Stimulated activated CD8-positive, alpha-beta memory T cell treated with anti-CD3 and anti-CD28 coated beads, Interleukin-15, amount 100 ng/mL, for 1 hour (primary cell): ENCODE measurements around the gene OPN3.

Source experiments
- DNase-seq: peaks from one replicate; pipeline ENCODE4 v3.0.0-alpha.2; 2020; ENCODE audit warnings: low read depth

OPN3 gene

DNA sequence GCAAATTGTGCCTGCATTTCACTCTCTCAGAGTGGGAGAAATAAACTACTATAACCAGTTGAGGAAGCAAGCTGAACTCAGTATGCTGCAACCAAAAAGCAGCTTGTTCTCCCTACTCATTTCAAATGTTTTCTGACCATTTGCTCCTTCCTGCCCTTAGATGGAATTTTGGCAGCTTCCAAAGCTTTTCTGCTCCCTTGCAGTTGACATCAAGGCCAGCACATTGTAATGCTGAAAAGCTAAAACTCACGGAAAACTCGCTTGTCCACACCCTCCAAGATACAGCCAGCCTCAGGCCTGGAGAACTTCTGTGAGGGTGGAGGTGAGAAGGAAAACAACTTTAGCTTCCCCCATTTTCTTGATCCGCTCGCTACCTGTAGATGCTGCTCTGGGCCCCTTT is 5.0 kb upstream of the OPN3 start:
- DNase-seq: no peak

DNA sequence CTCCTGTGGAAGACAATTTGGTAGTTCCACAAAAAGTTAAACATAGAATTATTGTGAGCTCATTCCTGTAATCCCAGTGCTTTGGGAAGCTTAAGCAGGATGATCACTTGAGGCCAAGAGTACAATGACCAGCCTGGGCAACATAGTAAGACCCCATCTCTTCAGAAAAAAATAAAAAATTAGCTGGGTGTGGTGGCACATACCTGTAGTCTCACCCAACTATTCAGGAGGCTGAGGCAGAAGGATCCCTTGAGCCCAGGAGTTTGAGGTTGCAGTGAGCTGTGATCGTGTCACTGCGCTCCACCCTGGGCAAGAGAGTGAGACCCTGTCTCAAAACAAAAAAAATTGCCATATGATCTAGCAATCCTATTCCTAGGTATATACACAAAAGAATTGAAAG is 4.1 kb upstream of the OPN3 start:
- no peak for DNase-seq

DNA sequence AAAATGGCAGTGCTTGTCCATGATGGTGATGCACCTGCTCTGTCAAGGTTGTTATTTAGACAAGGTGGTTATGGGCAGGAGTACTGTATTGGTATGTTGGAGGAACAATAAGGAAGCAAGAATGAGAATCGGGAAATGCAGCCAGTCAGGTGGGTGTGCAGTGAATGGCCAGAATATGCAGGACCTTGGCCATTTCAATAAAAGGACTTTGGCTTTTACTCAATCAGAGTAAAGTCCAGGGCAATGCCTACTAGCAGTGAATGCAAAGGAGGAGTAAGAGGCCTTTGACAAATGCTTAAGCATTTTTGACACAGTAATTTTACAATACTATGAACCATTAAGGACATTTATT is 2.4 kb upstream of the OPN3 start:
- DNase-seq: no peak

DNA sequence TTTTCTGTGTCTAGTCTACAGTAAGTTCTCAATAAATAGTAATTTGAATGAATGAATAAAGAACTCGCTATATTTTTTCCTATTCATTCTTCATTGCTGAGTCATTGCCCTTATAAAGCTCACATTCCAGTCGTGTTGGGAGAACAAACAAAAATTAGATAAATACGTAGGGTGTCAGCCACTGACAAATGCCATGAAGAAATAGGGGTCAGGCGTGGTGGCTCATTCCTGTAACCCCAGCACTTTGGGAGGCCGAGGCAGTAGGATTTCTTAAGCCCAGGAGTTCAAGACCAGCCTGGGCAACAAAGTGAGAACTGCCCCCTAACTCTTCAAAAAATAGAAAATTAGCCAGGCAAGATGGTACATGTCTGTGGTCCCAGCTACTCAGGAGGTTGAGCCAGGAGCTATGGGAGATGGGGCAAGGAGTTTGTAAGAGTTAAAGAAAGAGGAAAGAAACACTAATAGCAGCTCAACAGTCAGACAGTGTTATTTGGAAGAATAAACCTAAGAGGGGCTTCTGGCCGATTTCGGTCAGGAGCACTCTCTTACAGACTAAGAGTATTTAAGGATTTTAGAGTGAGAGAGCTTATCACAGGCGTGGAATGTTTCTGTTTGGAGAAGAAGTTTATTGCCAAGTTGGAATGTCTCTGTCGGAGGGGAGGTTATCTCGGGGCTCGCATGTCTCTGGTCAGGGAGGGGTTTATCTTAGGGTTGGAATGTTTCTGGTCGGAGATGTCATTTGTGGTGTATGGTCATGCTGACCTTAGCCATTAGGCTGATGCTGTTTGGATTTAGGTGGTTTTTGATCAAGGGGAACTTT is 1.8 kb upstream of the OPN3 start:
- DNase-seq: no peak

DNA sequence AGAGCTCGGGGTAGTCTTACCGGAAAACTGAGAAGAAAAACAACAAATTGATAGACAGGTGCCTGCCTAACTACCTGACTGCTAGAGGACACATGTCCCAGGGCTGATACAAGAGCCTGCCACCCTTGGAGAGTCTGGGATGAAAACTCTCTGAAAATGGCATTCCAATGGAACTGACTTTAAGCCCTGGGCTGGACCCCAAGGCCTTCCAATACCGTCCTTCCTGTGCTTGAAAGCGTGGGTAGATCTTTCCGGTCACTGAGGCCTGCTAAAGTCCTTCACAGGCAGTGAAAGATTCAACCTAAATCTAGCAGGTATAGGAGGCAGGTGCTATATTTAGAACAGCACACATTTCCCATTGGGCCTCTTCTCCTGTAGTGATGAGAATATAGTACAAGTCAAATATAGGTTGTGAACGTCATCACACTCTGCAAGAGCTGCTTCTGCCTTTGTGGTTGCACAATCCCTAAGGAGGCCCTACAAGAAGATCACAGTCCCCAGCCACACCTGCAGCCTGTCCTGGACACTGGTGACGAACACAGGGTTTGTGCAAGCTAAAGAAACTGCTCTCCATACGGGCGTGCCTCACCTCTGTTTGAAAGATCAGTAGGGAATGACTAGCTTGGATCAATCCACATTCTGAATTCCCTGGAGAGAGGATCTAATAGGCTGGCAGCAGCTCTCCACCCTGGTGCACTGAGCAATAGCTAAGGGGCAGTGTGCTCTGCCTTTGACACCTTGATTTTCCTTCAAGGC is 876 bp upstream of the OPN3 start:
- DNase-seq: no peak

DNA sequence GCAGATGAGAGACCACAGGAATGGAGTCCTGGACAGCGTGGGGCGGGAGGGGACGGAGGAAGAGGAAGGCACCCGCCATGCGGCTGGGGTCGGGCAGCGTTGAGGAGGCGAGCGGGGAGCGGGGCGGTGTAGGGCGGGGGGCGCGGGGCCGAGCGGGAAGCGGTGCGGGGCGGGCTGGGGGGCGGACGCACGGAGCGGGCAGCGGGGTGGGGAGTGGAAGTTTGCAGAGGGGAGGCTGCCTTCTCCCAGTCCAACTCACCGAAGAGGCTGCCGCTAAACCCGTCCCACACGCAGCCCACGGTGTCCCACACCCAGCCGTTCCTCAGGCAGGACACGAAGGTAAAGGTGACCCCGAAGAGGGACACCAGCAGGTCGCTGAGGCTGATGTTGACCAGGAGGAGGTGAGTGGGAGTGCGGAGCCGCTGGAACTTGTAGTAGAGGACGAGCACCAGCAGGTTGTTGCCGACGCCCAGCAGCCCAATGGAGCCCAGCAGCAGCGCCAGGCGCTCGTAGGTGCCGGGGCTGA is 483 bp downstream of the OPN3 start:
- peak; percentile 10 for DNase-seq

DNA sequence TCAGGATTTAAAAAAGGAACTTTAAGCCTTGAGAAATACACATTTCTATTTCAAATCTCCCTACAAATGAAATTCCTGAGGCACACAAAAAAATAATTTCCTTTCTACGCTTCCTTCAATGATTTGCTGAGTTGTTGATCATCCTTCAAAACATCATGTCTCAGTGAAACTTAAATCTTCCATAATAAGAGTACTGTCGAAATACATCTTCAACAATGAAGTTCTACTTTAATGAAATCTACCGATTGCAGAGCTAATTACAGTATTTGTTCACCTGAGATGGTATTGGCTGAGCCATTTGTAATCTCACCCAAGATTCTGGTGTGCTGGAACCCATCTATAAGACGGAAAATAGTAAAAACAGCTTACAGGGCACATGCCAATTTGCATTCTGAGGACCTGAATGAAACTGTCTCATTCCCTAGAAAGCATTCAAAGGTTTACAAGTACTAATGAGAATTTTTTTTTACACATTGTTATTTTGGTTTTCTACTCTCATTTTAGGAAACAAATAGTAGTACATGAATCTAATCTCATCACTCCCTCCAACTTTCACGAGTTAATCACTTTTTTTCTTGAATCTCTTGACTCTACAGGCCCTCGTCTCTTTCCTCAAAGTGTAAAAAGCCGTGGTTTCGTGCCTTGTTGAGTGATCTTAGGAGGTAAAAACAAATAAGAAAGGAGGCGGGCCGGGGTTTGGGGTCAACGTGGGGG is 1.1 kb downstream of the OPN3 start:
- no peak for DNase-seq

DNA sequence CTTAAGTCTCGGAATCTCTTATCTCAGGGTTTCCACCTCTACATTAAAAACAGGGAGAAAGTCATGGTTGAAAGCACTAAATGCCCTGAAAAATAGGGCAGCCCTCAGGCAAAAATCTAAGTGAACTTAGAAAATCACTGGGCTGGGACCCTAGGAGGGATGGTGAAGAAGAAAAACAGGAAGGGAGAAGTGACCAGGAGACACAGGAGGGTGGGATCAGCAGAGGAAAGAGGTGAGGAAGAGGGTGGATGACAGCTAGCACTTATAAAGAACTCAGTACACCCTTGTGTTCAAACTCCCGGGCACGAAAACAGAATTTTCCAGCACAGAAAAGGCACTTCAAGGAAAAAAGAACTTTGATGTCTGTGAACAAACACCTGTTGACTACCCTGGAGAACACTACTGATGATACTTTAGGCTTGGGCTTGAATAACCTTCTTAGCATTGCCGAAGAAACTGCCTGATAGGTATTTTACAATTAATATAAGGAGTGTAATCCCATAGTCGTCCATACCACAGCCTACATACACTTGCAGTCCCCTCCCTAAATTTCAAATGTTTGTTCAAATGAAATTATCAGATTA is 2.0 kb downstream of the OPN3 start:
- DNase-seq: no peak

DNA sequence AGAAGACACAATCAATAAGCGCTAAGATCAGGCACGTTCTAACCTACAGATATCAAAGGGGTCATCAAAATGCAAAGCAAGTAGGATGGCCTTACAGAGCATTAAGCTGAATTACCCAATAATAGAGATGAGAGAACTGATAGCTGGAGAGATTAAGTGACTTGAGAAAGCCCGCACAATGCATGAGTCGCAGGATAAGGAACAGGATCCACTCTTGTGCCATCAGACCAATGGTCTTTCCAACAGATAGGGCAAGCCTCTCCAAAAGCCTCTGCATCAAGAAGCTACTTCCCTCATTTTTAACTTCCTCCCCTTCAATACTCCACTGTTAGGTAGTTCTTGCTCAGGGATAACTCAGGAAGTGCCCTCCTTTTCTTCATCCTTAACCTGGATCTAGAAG is 2.6 kb downstream of the OPN3 start:
- no peak for DNase-seq

DNA sequence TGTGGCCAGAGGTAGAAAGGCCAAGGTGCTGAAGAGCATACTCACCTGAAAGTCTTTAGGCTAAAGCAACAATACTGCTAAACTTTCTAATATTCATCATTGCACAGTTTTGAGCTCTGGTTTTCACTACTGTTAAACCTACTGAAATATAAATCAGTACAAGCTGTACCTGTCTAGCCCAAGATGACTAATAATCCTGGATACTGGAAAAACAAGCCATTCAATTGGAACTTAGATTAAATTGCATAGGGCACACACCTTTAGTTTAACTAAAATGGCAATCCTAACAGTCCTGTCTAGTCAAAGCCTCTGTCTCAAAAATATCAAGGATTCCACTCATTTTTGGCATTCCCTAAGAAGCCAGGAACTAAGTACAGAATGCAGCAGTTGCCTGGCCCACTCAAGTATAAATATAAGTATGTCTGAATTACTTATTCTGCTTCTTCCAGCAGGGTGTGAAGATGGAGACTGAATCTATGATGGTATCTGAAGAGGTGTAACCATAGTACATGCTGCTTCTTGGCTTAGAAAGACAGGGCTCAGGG is 3.1 kb downstream of the OPN3 start:
- DNase-seq: no peak

DNA sequence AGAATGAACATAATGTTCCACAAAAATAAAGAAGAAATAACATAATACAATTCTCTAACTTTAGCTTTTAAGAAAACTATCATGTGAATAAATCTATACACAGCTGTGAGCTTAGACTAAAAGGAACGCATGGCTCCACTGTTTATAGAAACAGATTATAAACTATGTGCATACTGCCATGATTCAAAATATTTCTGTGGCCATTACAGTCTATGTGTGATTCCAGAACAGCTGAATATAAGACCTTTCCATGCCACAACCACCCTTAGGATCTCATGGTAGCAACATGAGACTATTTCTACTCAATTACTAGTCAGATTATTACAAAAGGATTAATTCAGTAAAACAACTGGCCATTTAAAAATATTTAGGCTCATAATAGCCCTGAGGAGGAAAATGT is 3.9 kb downstream of the OPN3 start:
- DNase-seq: no peak

DNA sequence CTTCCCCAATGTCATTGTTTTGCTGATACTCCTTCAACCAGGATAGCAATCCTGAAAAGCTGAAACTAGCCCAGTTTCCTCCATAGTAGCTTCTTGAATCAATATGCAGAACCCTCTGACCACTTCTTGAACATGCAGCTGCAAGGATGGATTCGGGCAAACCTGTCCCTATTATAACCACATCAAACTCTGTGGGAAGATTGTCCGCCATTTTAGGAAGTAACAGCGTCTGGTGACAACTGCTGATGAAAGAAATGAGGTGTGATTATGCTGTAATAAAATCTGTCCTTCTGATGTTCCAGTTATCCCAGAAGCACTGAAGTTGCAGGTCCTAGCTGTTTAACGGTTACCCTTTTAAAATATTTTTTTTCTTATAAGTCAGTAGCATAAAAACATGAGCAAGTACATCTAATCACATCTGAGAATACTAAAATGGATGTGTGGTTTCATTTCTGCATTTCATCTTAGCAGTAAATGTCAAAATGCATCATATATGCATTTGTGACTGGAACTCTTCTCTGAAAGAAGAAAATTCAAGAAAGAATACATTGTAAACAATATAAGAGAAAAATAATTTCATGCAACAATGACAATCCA is 4.5 kb downstream of the OPN3 start:
- DNase-seq: no peak

DNA sequence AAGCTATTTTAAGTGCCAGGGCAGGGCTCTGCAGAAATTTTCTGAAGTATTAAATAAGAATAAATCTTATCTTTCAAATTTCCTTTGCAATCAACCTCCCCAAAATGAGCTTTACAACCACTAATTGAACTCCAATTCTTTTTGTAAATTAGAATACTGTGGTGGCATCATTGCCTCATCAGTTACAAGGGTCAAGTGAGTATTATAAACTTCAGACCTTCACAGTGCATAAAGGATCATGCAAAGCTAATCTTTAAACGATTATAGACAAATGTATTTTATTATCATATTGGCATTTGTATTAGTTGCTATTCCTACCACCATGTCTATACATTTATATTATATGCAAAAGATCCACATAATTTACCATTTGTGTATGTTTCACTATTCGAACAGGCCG is 7.2 kb downstream of the OPN3 start:
- DNase-seq: no peak

DNA sequence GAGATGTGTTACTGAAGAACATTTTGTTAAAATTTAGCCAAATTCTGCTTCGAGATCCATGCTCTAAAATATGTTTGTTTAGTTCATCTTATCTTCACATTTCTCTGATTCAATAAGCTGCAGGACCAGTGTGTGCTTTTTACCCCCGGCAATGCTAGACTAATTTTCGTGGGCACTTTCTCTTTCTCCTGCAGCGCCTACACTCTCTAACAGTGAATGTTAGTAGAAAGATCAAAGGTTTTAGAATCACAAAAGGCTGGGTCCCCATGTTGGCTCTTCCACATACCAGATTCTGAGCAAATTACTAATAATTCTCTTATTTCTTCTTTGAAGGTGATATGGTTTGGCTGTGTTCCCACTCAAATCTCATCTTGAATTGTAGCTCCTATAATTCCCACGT is 8.5 kb downstream of the OPN3 start:
- no peak for DNase-seq

DNA sequence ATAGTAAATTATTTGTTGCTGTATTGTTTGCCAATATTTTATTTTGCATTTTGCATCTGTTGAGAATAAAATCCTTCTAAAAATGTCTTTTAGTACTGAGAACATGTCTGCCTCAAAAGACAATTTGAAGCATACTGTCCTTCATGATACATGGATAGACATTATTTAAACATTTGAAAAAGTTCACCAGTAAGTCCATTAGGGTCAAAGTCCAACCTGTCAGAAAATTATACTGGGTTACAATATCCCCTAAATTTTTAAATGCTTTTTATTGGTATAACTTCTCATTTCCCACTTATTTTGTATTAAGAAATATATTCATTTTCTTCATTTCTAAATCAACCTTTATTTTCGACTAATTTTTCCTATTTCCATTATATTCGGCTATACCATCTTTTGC is 9.3 kb downstream of the OPN3 start:
- no peak for DNase-seq

DNA sequence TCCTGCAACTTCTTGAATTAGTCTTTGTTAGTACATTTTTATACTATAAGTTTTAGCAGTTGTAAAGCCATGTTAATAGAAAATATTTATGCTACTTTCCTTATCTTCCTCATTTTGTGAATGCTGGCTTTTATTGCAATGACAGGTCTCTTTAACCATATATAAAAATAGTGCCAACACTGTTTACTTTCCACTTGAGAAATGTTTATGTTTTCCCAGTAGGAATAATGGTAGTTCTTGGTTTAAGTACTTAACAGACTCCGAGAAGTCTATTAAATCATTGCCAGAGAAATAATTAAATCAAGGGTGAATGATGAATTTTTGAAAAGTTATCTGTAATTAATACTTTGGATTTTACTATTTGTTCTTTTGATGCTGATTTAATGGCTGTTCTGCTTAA is 9.7 kb downstream of the OPN3 start:
- DNase-seq: no peak

DNA sequence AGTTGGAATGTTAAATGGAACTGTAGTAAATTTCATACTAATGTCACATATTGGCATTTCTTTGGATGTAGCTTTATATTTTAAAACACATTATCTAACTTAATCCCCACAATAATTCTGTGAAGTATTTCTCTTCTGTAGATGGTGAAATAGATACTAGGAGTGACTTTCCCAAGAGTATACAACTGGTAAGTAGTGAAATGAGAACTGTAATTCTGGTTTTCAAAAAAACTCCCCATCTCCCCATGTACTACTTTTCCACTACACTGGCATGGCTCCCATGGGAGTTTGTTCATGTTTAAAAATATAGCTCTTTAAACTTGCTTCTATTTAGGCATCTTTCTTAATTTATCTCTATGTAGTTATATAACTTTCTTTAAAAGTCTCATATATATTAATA is 10.2 kb downstream of the OPN3 start:
- DNase-seq: no peak

DNA sequence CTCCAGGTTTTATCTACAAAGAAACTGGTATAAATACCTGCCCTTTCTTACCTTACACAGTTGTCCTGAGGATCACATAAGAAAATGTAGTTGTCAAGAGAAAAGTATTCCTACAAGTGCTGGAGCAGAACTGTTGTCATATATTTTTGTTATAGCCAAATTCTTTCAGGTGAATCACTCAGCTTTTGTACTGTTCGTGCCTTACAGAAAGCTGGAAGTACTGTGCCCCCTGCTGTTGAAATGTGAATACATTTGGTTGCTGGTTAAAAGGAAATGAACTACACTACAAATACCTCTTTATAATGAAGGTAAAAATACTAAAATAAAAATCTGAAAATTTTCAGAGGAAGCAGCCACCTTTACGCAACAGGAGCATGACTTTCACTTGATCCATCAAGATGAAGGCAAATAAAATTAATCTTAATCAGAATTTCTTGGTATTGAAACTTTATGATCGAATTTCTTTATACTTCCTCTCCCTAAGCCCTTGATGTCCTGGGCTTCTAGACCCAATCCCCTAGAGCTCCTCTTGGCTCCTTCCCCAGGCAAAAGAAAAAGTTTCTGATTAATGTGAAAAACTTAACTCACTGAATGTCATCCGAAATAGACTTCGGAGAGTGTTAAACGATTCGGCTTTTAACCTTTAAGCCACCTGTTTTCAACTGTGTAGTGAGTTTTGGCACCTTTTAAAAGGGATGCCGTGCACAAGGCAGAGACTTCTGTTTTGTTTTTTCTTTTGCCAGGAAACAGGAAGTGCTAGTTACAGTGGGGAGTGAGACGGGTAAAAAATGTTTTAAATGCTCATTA is 12.5 kb downstream of the OPN3 start:
- no peak for DNase-seq

DNA sequence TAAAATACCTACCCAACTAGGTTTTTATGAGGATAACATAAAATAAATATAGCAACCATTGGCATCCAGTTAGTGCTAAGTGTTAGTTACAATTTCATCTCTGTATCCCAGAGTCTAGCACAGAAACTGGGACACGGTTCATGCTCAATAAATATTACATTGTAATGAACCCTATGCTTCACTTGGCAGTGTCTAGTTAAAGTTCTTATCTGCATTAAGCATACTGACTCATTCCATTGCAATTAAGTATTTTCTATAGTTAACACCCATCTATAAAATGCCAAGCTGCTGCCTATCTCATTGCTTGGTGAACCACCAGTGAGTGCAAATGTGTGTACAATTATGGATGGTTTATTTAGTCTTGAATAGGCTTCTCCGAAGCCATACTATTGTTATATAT is 15.2 kb downstream of the OPN3 start:
- DNase-seq: no peak

DNA sequence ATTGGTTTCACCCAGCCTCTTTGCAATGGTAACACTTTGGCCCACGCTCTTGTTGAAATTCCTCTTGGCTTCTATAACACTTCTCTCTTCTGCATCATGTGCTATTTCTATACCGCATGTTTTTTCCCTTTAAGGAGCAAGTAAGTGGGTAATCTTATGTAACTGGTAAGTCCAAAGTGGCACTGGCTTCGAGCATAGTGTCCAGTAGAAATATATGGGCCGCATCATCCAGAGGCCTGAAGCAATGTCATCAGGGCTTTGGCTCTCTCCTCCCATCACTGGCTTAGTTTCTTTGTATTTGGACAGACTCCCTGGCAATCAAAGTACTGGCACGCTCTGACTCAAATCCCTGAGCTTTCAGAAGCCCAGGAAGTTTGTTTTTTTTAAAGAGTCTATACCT is 17.5 kb downstream of the OPN3 start:
- DNase-seq: no peak

DNA sequence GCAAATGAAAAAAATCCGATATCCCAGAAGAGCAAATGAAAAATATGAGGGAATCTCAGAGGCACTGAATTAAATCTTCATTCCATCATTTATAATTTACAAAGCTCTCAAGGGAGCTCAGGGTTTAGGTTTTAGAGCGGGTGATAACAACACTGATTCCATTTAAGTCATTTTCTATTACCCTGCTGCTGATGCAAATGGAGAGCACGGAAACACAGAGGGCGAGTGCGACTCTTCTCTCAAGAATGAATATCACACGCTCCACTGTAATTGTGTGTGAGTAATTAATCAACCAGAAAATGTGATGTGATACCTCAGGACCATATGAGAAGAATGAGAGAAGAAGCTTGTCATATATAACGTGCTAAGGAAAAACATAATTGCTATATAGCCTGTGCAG is 22.7 kb downstream of the OPN3 start:
- no peak for DNase-seq
